GM18868 (cell line): ENCODE results near the gene VWA5B1.
"Not testable (repeated sequence)": the region's sequence is repeated elsewhere in the genome, so short reads cannot be mapped to it uniquely, and the experiment has no call there.

ENCODE experiments used
- ATAC-seq: cut with Tn5 transposase; IDR thresholded peaks from one replicate; pipeline ENCODE4 v1.9.1; 2021; ENCODE audit warnings: mild to moderate bottlenecking, moderate library complexity; ENCODE audit not compliant: unreplicated experiment

Gene VWA5B1

DNA sequence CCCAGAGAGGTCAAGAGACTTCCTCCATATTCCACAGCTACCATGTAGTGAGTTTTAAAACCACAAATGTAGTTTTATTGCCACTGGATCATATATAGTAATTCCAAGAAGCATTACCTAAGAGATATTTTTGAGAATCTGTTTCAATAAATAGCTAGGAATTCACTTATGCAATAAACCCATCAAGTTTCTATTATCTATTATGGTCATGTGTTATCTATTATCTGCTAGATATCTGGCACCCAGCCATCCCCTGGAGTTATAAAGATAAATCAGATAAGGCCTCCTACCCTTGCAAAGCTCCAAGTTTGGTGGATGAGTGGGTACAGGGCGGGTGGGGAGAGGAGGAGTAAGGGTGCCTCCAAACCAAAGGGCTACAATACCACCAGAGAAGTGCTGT, 10.3 kb upstream of the VWA5B1 start:
- ATAC-seq: no peak

- ATAC-seq: no peak
These were observed 9.8 kb upstream of the VWA5B1 start for GRCh38 chr1:20280906-20281305.

- no peak for ATAC-seq
These were observed 8.9 kb upstream of the VWA5B1 start for GRCh38 chr1:20281801-20282200.

GRCh38 chr1:20282533-20282932, 8.1 kb upstream of the VWA5B1 start:
- no peak for ATAC-seq

GRCh38 chr1:20284046-20284445, 6.6 kb upstream of the VWA5B1 start:
- ATAC-seq: no peak

DNA sequence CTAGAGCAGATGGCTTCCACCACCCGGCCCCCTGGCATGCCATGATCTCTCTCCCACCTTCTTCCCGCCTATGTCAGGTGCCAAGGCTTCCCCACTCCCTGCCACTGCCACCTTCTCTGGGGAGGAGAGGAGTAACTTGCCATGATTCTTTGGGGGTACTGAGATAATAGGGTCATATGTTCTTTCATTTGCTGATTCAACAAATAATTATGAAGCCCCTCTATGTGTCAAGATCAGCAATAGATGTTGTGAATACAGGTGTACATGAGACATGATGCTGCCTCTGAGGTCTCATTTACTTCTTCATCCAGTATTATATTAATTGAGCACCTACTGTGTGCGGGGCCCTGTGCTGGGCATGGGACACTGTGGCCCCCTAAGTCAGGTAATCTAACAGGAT, 6.0 kb upstream of the VWA5B1 start:
- no peak for ATAC-seq

DNA sequence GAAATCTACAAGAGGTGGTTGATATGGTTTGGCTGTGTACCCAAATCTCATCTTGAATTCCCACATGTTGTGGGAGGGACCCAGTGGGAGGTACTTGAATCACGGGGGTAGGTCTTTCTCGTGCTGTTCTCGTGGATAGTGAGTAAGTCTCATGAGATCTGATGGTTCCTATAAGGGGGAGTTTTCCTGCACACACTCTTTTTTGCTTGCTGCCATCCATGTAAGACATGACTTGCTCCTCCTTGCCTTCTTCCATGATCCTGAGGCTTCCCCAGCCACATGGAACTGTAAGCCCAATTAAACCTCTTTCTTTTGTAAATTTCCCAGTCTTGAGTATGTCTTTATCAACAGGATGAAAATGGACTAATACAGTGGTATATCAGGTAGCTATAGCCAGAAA, 5.2 kb upstream of the VWA5B1 start:
- ATAC-seq: no peak

DNA sequence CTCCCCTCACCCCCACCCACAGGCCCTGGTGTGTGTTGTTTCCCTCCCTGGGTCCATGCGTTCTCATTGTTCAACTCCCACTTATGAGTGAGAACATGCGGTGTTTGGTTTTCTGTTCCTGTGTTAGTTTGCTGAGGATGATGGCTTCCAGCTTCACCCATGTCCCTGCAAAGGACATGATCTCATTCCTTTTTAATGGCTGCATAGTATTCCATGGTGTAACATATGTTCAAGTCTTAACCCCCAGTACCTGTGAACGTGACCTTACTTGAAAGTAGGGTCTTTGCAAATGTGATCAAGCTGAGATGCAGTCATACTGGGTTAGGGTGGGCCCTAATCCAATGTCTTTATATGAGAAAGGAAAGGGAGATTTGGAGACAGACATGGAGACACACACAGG, 3.0 kb upstream of the VWA5B1 start:
- ATAC-seq: not testable (repeated sequence)

- ATAC-seq: no peak
These were observed 990 bp downstream of the VWA5B1 start for GRCh38 chr1:20291645-20292084.

DNA sequence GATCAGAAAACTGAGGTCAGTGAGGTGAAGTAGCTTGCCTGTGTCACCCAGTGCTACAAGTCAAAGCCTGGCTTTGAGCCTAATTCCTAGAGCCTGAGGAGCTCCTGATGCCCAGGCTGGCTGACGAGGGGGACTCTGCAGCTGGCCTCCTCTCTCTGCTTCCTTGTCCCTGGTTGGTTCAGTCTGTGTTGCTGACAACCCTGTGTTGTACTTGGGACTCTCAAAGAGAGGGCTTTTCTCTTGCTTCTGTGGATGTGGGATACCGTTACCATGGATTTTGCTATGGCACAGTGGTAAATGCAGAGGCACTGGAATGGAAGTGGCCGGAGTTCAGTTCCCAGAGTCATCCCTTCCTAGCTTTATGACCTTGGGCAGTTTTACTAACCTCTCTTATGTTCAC, 8.0 kb downstream of the VWA5B1 start:
- no peak for ATAC-seq

DNA sequence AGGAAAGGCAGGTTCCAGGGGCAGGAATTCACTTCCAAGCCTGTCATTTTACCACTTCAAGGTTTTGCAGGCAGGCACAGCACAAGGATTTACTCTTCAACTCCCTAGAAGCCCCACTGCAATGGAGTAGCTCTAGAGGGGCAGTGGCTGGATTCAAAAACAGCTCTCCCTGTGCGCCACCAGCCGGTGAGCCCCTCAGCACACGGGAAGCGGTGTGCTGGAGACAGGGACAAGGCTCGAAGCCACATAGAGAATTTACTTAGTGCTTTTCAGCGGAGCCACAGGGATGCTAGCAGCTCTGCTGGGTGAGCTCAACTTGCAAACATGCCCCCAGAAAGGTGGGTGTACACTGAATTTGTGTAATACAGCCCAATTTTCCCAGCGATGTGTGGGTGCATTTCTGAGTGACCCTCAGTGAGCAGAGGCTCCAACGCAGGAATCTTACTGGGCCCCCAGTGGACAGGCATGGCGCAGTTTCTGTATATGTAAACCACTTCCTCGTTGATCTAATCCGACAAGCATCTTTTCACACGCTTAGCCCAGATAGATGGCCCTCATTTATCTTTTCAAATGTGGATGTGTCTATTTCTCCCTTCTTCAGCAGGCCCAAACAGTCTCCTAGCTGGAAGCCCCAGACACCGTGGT, 10.9 kb downstream of the VWA5B1 start:
- ATAC-seq: no peak

DNA sequence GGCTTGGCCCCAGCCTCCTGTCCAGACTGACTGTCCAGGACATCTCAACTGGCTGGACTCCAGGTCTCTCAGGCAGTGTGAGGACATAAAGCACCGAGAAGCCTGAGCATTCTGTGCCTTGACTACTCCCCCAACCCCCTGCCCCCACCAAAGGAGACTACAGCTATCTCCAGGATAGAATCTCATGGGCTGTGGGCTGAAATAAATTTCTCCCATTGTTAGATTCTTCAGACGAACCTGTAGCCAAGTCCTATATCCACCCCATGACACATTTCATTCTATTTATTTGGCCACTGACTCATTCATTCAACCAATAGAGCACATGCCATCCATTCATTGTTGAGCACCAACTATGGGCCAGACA, 11.4 kb downstream of the VWA5B1 start:
- no peak for ATAC-seq

DNA sequence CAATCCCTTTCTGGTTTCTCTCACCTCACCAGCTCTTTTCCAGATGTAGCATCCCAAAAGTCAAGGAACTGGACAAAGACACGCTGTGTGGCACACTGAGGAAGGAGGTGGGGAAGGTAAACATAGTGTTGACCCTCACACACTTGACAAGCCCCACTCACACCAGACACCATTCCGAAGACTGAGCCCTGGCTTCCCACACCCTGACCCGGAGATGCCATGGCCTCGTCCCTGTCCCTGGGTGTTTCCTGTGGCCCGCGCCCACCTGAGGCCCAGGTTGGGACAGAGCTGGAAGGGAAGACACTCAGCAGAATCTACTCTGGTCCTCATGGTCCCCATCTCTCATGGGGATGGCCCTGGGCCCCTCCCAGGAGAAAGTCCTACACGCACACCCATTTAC, 16.4 kb downstream of the VWA5B1 start:
- no peak for ATAC-seq

DNA sequence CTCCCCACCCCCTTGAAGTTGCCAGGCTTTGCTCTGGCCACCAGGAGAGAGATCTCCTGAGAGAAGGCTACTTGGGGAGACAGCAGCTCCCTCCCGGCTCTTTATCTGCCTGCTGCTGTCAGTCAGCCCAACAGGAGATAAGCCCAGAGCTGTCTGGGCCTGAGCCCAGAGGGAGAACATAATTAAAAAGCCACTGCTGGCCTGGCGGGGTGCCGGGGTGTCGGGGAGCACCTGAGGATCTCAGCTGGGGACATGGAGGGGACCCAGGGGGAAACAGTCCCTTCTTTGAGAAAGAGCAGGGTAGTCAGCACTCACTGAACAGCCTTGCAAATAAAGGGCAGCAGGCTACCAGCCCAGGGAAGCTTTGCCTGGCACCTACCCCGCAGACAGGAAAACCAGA, 17.9 kb downstream of the VWA5B1 start:
- ATAC-seq: no peak

GRCh38 chr1:20311289-20311688, 20.6 kb downstream of the VWA5B1 start:
- ATAC-seq: no peak

DNA sequence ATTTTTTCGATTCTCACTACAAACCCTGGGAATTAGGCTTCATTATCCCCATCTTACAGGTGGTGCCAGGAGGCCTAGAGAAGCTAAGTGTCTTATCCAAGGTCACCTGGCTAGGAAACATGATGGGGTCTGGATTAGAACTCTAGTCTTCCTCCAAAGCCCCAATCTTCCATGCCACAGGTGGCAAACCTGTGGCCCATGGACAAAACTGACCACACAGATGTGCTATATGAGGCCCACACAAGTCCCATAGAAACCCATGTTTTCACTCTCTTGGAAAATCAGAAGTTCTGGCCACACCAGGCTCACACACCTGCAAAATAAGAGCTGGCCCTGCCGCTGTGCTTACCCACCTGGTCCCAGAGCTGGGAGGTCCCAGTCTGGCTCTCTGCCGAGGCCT, 21.6 kb downstream of the VWA5B1 start:
- no peak for ATAC-seq

DNA sequence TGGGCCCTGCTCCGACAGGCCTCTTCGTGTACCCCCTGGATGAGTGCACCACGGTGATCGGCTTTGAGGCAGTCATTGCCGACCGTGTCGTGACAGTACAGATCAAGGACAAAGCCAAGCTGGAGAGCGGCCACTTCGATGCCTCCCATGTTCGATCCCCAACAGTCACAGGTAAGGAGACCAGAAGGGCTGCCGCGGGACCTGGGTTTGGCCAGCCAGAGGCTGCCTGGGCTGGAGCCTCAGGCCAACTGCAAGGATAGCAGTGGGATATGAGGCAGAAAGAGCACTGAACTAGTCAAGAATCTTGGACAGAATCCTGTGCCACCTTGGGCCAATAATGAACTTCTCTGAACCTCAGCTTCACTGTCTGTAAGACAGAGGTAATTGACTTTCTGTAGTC, 22.1 kb downstream of the VWA5B1 start:
- no peak for ATAC-seq

- no peak for ATAC-seq
These were observed 26.8 kb downstream of the VWA5B1 start for GRCh38 chr1:20317471-20317870.

GRCh38 chr1:20318521-20318920, 27.8 kb downstream of the VWA5B1 start:
- ATAC-seq: no peak

- ATAC-seq: no peak
These were observed 28.3 kb downstream of the VWA5B1 start for GRCh38 chr1:20318971-20319370.

GRCh38 chr1:20319456-20320220, 29.0 kb downstream of the VWA5B1 start:
- no peak for ATAC-seq

GRCh38 chr1:20320704-20321103, 30.0 kb downstream of the VWA5B1 start:
- no peak for ATAC-seq

GRCh38 chr1:20321573-20321972, 30.9 kb downstream of the VWA5B1 start:
- ATAC-seq: no peak
